ENCODE results near the gene BPHL. TPM values are rescaled to one million over a fixed set of nuclear protein-coding genes. Genes with fewer than 3 reads are reported as not detected.

The BPHL gene
- total RNA-seq, 1 experiment from 2014 or later: 31.3 TPM

- BruUV-seq (replicated peaks): no TSS peak
- Histone ChIP-seq H3K4me2 (ENCODE audit: low read length) (no peak overlapping the region), H3K36me3 (ENCODE audit: control insufficient read depth in 1 of 2, insufficient read depth in 2 of 2, low read length in 2 of 2) (peaks cover 2 to 3% of the 10 kb centered on the region in 2 experiments; a peak in 1 of 4 replicates), H3K79me2 (ENCODE audit: insufficient read depth, low read length) (no peaks in the 10 kb centered on the region), H3K9ac (ENCODE audit: low read length) (no peak overlapping the region), H3K4me1 (ENCODE audit: control insufficient read depth in 1 of 2, insufficient read depth in 2 of 2, low read length in 2 of 2) (no peaks in the 10 kb centered on the region), H3K27ac (ENCODE audit: low read depth, low read length) (no peak overlapping the region), H2AFZ (ENCODE audit: low read depth, low read length, poor library complexity, severe bottlenecking) (no peak overlapping the region), H3K4me3 (replicated peaks in 1 of 2; ENCODE audit: low read depth in 1 of 2, low read length in 2 of 2) (no peak overlapping the region), H3K9me2 (ENCODE audit: insufficient read depth) (no peaks in the 10 kb centered on the region), H4K20me1 (ENCODE audit: insufficient read depth) (no peaks in the 10 kb centered on the region), H3K9me3 (ENCODE audit: control insufficient read depth in 1 of 2, insufficient read depth in 1 of 2, low read depth in 1 of 2, low read length in 2 of 2) (no peaks in the 10 kb centered on the region), H3K27me3 (ENCODE audit: insufficient read depth, low read length) (no peaks in the 10 kb centered on the region)
- DNase-seq (ENCODE audit: low read depth, low spot score) (no peak), ATAC-seq (no peak)
- POLR2A ChIA-PET: no interaction called here
- RAD21 ChIA-PET (ENCODE audit: low non-redundant PET in 1 of 2, low total read pairs in 2 of 2, uncharacterized antibody in 2 of 2, unreplicated experiment in 2 of 2): no interaction called here
- intact Hi-C loops (cut with micrococcal nuclease): no loop called here
- CTCF ChIA-PET: no interaction called here
- no peak for TF ChIP-seq CTCF (IDR thresholded peaks at IDR 0.05 in 2 of 3, conservative IDR thresholded peaks at IDR 0.05 in 1 of 3; ENCODE audit: borderline replicate concordance in 1 of 3, insufficient read depth in 1 of 3, low read depth in 2 of 3, low read length in 2 of 3)
Observed at GRCh38 chr6:3144571-3144970, 26.1 kb downstream of the BPHL start.

GRCh38 chr6:3147914-3148757 lies 29.6 kb downstream of the BPHL start:
- ChIA-PET POLR2A (interaction anchor here (1.3 kb wide), 1 partner anchor 9 kb away, joined by 8 read pairs; the partner anchor contains the start of gene TUBB2A), CTCF (interaction anchor here (1.0 kb wide), 1 partner anchor 104 kb away, joined by 3 read pairs; no protein-coding TSS in a partner anchor), RAD21 (ENCODE audit: low non-redundant PET in 1 of 2, low total read pairs in 2 of 2, uncharacterized antibody in 2 of 2, unreplicated experiment in 2 of 2) (no interaction called here)
- Histone ChIP-seq H3K4me1 (ENCODE audit: control insufficient read depth in 1 of 2, insufficient read depth in 2 of 2, low read length in 2 of 2) (no peaks in the 10 kb centered on the region), H3K27me3 (ENCODE audit: insufficient read depth, low read length) (no peaks in the 10 kb centered on the region), H4K20me1 (ENCODE audit: insufficient read depth) (no peaks in the 10 kb centered on the region), H3K9ac (ENCODE audit: low read length) (no peak overlapping the region), H3K27ac (ENCODE audit: low read depth, low read length) (no peak overlapping the region), H3K9me2 (ENCODE audit: insufficient read depth) (no peaks in the 10 kb centered on the region), H3K4me2 (ENCODE audit: low read length) (no peak overlapping the region), H2AFZ (ENCODE audit: low read depth, low read length, poor library complexity, severe bottlenecking) (no peak overlapping the region), H3K4me3 (replicated peaks in 1 of 2; ENCODE audit: low read depth in 1 of 2, low read length in 2 of 2) (no peak overlapping the region), H3K36me3 (ENCODE audit: control insufficient read depth in 1 of 2, insufficient read depth in 2 of 2, low read length in 2 of 2) (0 out of 4 replicates have a peak, but pooled peaks cover 2 to 3% of the 10 kb centered on the region in 2 experiments), H3K9me3 (ENCODE audit: control insufficient read depth in 1 of 2, insufficient read depth in 1 of 2, low read depth in 1 of 2, low read length in 2 of 2) (no peaks in the 10 kb centered on the region), H3K79me2 (ENCODE audit: insufficient read depth, low read length) (no peaks in the 10 kb centered on the region)
- ATAC-seq: peak; percentile 49; the same call in 1 of the 2 replicates
- TF ChIP-seq RAD21 (IDR thresholded peaks at IDR 0.05; ENCODE audit: low read depth) (peak; percentile 37; the same call in 1 of the 2 replicates), CTCF (IDR thresholded peaks at IDR 0.05 in 2 of 3, conservative IDR thresholded peaks at IDR 0.05 in 1 of 3; ENCODE audit: borderline replicate concordance in 1 of 3, insufficient read depth in 1 of 3, low read depth in 2 of 3, low read length in 2 of 3) (peak in 2 of 3 experiments; percentile 3 to 15; a peak in 1 of 6 replicates), SIN3A (IDR thresholded peaks at IDR 0.05; ENCODE audit: low read depth) (no peak)
- intact Hi-C loops (cut with micrococcal nuclease): no loop called here
- no TSS peak for BruUV-seq (replicated peaks)
- no peak for DNase-seq (ENCODE audit: low read depth, low spot score)

Data from HCT116 (cell line).